ENCODE results near the gene CPZ.

DNA sequence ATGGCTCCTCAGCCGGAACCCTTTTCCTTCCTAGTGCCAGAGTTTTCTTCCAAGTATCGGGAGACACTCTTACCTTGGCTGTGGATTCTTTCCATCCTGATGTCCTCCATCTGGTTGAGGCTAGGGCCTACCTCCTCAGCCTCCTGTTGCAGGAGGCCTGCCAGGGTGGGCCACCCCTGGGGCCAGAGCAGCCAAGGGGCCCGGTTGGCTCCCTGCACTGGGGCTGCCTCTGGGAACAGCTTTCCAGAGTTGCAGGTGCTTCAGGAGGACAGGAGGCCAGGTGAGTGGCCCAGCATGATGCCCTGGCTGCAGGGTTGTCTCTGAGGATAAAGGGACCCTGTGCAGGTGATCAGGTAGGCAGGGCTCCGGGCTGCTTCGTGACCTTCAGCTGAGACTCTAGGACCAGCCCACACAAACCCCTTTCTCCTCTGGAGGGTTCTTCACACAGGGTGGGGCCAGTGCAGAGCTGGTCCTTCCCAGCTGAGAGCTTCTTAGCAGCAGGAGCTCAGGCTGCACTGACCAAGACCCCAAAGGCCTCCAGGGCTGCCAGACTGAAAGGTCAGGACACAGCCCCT is 17.7 kb upstream of the CPZ start:
- TF ChIP-seq POLR2AphosphoS5 (IDR thresholded peaks at IDR 0.05) = no peak
- TF ChIP-seq, protein P1, sequence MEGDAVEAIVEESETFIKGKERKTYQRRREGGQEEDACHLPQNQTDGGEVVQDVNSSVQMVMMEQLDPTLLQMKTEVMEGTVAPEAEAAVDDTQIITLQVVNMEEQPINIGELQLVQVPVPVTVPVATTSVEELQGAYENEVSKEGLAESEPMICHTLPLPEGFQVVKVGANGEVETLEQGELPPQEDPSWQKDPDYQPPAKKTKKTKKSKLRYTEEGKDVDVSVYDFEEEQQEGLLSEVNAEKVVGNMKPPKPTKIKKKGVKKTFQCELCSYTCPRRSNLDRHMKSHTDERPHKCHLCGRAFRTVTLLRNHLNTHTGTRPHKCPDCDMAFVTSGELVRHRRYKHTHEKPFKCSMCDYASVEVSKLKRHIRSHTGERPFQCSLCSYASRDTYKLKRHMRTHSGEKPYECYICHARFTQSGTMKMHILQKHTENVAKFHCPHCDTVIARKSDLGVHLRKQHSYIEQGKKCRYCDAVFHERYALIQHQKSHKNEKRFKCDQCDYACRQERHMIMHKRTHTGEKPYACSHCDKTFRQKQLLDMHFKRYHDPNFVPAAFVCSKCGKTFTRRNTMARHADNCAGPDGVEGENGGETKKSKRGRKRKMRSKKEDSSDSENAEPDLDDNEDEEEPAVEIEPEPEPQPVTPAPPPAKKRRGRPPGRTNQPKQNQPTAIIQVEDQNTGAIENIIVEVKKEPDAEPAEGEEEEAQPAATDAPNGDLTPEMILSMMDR (IDR thresholded peaks at IDR 0.05) = no peak

Measured in breast epithelium (tissue), 3 donors.